ELR (cell line): Measurements from ENCODE around the gene FNDC8.
"Not testable (repeated sequence)": the region's sequence is repeated elsewhere in the genome, so short reads cannot be mapped to it uniquely, and the experiment has no call there.

ENCODE experiments used
- DNase-seq: peaks from one replicate; pipeline ENCODE4 v3.0.0-alpha.2; 2015; ENCODE audit warnings: low read depth

FNDC8 gene

DNA sequence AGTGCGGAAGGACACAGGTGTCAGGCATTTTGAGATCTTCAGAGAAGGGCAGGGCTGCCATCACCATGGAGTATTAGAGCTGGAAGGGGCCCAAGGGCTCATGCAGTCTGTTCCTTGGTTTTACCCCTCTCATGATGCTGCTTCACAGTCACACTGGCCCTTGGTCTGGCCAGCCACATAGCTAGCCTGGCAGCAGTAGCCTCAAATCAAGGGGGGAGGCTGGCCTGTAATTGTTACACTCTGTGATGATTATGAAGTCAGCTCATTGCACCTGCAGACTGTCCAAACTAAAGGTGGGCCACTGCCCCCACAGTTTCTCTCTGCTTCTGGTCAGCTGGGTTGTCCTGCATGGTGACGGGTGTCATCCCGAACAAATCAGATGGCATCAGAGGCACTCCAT, at the start of gene FNDC8:
Gene FNDC8, plus strand, starts transcription at position 301 of the 400 bp plus-strand sequence. Its CDS starts 79 bp downstream, at position 380.
- no peak for DNase-seq

DNA sequence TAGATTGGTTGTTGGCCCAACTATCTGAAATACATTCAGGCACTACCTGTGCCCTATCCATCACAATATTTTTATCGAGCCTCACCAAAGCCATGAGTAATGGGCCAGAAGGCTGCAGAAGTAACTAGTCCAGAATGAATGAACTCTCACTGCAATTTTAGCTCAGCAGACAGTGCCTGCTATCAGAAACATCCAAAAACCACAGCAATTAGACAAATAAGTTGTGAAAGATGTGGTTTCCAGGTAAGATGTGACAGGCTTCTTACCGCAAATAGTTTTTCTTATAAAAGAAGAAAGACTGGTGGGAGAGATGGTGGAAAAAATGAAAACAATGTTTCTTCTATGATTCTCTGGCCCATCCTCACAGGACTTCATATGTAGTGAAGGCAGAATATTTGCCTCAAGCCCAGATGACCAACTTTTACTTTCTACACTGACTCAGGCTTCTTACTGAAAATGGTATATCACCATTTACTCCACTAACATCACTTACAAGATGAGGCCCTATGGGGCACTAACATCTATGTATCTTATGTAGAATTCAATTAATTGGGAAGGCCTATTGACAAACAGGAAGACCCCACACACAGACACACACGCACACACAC, 48.1 kb upstream of the FNDC8 start:
- DNase-seq = no peak

DNA sequence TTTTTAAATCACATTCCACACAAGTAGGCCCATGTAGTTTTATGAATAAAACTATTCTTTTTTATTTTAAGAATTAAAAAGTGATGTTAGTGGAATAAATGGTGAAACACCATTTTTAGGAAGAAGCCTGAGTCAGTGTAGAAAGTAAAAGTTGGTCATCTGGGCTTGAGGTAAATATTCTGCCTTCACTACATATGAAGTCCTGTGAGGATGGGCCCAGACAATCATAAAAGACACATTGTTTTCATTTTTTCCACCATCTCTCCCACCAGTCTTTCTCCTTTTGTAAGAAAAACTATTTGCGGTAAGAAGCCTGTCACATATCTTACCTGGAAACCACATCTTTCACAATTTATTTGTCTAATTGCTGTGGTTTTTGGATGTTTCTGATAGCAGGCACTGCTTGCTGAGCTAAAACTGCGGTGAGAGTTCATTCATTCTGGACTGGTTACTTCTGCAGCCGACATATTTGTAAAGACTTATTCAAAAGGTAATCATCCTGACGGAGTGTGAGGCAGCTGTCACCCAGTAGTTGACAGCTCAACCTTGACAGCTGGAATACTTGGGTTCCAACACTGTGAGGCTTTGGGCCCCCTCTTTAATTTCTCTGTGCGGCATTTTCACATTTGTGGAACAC, 47.3 kb upstream of the FNDC8 start:
- DNase-seq = no peak

DNA sequence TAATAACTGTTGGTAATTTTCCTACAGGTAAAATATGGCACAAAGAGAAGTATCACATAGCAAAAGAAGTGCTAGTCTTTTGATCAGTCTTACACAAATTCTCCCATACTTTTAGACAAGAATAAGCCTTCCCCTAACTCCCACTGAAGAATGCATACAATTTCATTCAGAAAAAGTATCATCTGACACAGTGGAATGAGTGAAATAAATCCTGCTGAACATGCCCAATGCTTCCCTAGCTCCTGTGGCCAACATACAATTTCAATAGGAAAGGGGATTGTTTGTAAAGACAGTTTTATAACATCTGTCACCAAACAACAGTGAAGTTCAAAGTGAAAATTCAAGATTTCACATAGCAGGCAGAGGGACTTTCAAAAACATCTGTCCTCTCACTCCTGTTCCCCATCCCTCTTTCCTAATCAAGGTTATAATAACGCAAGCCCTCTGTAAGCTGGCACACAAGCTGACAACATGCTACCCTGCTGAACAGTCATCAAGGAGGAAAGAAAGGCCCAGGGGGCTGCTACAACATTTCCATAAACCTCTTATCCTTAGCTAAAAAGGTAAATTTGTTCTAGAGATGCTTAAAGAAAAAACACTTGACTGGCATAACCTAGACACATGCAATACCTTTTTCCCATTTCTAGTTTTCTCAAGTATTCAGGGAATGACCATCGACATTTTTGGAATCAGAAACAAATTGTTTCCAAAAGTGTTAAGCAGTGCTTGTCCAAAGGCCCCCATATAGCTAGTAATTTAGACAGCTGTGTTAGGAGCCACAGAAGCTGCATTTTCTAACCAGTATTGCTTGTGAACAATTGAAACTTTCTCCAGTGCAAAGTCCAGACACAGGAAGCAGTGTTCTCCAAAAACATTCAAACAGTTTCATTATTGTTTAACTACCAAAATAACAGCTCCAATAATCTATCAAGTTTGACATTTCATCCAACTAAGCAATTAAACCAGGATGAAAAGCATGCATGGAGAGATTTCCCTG, 46.4 kb upstream of the FNDC8 start:
- no peak for DNase-seq

DNA sequence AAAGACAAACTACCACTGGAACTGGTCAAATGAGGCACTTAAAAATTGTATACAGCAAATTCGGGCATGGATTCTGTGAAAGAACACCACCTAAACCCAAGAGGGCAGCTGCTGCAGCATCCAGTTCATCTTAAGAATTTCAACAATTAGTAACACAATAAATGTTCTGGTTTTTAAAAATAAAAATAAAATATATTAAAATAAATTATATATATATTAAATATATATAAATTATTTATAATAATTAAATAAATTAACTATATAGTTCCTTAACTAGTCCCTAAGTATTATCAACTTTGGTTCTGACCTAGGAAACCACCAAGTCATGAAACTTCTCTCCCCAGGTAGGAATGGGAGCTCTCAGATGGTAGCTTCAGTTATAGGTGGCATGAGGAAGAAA, 44.5 kb upstream of the FNDC8 start:
- DNase-seq = no peak

DNA sequence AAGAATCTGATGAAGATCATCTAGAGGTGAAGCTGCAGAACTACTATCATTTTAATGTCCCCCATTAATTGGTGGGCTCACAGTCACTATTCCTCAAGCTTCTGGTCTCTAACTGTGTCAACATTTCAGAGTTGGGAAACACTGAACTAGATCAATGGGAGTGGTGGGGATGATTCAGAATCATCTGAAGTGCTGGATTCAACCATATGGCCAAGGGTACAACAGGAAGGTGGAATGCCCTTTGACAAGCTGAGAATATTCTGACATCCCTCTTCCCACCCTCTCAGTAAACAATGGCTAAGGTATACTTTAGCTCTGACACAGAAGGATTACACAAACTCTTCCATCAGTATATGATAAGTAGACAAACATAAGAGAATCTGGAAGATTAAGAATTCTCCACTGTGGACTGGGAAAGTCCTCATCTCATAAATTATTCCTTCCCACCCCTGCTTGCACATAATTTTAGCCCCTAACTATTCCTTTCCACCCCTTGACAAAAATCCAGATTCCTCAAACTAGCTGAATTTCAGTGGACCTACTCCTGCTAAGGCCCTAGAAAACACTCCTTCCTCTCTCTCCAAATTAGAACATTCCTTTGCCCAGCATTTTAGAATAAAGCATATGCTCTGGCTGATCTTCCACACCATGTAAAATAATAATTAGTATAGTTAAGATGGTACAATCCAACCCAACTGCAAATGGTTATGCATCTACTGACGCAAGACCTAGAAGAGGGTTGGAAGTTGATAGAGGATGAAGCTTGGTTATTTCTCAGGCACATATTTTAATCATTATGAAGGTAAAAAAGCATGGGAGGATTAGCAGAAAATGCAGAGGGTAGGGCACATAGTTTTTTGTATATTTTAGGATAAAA, 41.6 kb upstream of the FNDC8 start:
- DNase-seq = peak; percentile 58

DNA sequence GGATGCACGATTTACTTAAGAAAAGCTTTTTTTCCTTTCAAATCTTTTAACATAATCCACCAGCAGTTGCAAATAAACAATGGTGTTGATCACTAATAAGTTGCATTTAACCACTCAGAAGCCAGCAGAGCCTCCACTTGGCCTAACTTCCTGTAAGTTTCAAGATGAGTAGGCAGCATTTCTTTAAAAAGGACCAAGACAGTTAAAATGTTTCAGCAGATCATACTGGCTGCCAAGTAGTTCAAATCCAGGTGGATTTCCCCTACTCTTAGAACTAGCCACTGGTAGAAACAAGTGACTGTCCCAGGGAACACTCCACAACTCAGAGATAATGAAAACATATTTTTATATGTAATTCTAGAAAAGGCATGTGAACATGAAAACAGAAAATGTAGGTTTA, 40.9 kb upstream of the FNDC8 start:
- peak; percentile 17 for DNase-seq

DNA sequence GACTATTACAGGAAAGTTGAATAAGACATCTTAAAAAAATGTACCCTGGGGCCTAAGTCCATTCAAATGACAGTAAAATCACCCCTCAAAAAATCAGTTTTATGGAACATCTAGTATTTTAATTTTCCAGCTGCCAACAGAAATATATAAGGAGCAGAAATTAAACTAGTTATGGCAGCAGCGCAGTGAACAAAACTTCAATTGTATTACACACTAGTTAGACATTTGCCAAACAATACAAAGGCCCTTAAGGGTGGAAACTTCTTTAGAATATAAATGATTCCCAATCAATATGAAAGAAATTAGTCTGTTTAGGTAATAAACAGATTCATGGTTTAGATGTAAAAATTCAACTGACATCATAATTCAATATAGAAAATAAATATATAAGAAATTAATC, 39.8 kb upstream of the FNDC8 start:
- DNase-seq = no peak

DNA sequence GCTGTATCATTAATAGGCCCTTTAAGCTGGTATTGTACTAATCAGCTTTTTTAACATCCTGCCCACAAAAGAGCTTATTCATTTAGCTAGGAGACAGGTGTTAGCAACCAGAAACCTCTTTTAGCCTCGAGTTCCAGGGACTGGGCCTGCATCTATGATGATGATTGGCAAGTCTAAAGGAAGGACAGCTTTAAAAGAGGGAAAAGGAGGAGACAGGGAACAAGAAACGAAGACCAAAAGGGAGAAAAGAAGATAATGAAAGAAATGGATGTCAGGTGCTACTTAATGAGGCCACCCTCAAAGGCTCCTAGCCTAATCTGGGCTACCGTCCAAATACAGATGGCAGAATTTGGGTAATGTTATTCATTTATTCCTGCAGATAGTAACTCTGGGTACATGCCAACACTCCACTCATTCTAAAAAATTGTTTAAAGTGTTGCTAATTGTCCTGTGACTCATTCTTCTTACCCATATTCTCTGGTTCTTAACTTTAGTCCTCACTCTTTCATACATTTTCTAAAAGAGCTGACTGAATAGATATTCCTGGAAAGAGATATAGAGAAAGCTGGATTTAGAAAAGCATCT, 39.2 kb upstream of the FNDC8 start:
- DNase-seq = peak; percentile 90

DNA sequence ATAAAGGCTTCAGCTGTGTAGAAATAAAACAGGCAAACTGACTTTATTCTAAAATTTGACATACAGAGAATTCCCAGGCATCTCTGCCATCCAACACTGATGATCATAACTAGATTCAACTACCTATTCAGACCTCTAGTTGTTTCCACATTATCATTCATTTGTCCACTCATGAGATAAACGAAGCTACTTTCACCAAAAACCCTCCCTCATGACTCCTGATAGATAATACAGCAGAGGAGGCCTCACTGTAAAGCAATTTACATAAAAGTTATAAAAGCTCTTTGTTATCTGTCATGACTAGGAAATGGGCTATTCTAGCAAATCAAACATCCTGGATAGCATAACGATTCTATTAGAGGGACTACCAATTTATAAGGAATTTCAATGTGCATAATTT, 38.3 kb upstream of the FNDC8 start:
- no peak for DNase-seq

DNA sequence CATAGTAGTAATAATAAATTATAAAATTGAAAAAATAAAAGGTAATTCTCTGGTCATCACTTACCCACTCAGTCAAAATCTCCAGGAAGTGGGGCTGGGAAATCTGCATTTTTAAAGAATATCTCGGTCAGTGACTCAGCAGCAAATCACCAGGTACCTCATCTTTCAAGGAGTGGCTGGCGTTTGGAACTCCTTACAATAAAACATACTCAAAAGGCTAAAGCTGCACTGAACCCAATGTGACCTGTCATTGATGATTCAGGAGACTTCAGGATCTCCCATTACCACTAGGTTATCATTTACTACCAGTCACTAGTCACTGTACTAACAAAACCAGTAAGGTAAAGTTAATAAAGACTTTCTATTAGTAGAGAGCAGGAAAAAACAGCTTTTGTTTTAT, 36.4 kb upstream of the FNDC8 start:
- DNase-seq = peak; percentile 95

DNA sequence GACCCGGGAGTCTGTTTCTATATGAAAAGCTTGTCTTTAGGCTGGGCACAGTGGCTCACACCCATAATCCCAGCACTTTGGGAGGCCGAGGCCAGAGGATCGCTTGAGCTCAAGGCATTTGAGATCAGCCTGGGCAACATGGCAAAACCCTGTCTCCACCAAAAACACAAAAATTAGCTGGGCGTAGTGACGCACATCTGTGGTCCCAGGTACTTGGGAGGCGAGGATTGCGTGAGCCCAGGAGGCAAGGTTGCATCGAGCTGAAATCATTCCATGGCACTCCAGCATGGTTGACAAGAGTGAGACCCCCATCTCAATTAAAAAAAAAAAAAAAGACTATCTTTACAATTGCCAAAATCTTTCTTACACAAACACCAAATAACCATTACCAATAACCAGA, 35.3 kb upstream of the FNDC8 start:
- DNase-seq = no peak

DNA sequence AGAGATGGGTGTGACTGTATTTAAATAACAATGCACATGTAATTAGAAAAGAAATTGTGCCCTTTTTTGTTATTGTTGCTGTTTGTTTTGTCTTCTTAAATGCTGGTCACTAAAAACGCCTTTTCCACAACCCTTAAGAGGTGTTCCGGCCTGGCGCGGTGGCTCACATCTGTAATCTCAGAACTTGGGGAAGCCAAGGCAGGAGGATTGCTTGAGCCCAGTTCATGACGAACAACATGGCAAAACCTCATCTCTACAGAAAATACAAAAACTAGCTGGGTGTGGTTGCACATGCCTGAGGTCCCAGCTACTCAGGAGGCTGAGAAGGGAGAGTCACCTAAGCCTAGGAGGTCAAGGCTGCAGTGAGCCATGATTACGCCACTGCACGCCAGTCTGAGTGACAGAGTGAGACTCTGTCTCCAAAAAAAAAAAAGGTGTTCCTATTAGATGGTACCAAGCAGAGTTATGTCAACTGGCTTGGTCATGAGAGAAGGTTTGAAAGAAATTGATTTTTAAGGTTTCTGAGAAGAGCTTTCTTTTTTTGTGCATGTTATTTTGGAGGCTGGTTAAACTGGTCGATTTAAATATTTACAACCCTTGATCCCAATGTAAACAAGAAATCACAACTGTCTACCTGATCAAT, 34.4 kb upstream of the FNDC8 start:
- DNase-seq = peak; percentile 33

DNA sequence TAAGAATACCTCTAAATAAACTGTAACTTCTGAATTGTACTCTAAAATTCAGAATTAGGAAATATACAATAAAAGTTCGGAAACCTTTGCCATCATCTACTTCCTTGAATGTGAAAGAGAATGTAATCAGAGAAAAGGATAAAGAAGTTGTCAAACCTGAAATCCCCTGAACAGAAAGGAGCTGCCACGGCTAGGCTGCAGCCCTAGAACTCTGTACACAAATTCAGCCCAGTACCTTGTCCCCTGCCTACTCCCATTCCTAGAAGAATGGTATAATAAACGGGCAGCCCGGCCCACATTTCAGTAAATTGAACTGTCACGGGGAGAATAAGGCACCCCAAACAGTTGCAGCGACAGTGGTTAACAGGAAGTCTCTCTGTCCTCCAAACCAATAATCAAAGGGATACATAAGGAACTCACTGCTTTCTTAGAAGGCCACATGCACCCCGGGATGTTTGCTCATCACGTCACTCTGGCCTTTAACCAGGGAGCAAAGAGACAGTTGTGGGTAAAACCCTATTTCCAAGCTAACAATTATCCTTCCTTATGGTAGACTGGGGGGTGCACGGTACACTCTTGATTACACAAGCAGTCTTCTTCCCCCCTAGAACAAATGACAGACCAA, 33.6 kb upstream of the FNDC8 start:
- DNase-seq = peak; percentile 61

DNA sequence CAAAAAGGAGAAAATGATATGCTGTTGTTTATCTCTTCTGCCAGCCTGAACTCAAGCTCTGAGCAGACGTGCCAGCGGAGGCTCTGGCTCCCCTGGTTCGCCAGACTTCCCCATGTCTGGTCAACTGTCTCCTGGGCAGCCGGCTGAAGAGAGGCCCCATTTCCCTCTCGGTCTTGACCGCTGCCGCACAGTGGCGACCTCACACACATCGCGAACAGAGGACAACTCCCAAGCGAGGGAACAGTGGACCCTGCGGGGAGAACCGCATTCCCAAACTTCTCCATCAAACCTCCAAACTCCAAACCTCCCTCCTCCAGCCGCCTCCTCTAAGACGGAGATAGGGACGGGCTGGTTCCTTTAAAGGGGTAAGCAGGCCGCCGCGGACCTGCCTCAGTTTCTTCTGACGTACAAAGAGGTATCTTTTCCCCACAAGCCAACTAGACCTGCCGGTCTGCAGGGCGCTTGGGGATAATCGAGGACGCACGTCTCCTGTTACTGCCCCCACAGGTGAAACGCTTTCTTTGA, 33.0 kb upstream of the FNDC8 start:
- DNase-seq = peak; percentile 66

DNA sequence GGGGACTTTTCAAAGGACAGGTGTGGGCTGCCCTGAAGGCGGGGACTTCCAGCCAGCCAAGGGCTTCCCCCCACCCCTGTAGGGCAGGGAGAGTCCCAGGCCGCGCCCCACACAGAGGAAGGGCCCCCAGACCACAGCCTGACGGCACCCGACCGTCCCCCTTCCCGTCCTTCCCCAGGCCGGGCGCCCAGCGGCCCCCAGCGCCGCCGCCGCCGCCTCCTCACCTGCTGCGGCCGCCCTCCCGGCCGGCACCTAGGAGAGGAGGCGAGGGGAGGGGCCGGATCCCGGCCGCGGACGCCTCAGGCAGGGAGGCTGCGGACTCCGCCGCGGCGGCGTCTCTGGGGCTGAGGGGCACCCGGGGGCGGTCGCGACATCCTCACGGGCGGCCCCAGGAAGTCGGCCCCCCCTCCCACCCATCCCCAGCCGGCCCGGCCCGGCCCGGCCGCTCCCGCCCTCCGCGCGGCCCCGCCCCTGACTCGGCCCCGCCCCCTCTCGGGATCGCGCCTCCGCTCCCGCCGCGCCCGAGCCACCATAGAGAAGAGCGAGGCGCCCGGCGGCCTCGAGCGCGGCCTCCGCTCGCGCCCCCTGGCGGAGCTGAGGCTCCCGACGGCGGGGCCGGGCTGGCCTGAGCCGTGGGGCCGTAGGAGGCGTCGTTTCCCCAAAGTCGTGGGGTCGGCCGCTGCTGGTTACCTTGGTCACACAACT, 32.4 kb upstream of the FNDC8 start:
- peak; percentile 88 for DNase-seq

DNA sequence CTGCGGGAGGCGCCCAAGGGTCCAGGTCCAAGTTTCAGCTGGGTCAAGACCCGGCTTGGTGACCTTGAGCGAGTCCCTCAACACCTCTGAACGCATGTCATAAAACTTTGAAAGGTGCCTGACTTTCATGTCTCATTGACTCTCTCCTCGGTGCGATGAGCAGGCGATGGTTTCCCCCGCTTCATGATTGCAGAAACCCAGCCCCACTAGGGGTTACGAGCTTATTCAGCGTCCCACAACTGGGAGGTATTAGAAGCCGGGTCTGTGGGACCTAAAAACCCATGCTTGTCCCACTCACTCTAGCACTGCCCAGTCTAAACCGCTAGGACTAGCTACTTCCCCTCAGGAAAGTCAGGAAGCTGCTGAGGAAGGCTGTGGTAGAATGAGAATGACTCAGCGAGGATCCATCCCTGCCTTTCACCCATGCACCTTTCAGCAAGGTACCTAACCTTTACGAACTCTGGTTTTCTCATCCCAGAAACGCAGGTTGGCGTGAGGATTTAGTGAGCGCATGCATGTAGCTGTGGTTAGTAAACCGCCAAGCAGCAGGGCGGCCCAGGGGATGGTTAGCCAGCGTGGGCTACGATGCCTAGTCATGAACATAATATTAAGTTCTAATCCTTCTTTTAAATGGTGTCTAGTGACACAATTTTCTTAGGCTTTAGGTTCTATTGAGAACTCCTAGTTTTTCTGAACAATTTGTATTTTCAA, 31.7 kb upstream of the FNDC8 start:
- peak; percentile 87 for DNase-seq

DNA sequence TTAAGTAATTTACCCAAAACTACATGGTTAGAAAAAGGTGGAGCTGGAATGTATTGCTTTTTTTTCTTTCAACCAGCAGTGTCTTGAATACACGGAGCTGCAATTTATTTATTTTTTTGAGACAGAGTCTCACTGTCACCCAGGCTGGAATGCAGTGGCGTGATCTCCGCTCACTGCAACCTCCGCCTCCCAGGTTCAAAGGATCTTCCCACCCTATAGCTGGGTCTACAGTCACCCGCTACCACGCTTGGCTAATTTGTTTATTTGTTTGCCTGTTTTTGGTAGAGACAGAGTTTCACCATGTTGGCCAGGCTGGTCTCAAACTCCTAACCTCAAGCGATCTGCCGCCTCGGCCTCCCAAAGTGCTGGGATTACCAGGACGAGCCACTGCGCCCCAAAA, 30.7 kb upstream of the FNDC8 start:
- not testable (repeated sequence) for DNase-seq

DNA sequence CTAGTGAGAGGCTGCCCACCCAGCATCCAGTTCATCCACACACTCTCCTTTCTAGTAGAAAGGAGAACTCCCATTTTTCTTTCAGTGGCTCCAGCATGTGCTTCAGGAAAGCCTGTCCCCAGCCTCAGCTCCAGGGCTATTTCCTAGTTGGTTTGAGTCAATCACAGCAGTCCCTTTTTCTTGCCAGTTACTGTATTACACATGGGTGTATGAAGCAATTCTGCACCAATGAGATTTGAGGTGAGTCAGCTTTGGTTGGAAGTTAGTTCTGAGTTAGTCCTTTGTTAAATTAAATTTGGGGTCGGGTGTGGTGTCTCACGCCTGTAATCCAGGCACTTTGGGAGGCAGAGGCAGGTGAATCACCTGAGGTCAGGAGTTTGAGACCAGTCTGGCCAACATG, 26.5 kb upstream of the FNDC8 start:
- peak; percentile 92 for DNase-seq
